Measurements from ENCODE around the gene PRKG1.

- TF ChIP-seq CTCF (IDR thresholded peaks at IDR 0.05) (no peak), EZH2 (IDR thresholded peaks at IDR 0.05; ENCODE audit: borderline replicate concordance, insufficient read depth, low read depth, low read length, poor library complexity, severe bottlenecking) (no peak)
Measured at GRCh38 chr10:51029172-51029641, 45.1 kb upstream of the PRKG1 start.

All from B cell (primary cell).